Islet precursor cell (in vitro differentiated cells): ENCODE results near the gene OR5P2.
"Not testable (repeated sequence)": the region's sequence is repeated elsewhere in the genome, so short reads cannot be mapped to it uniquely, and the experiment has no call there.

Experiments used
- DNase-seq: peaks from one replicate; pipeline ENCODE4 v3.0.0-alpha.2; 2018

OR5P2 gene, protein sequence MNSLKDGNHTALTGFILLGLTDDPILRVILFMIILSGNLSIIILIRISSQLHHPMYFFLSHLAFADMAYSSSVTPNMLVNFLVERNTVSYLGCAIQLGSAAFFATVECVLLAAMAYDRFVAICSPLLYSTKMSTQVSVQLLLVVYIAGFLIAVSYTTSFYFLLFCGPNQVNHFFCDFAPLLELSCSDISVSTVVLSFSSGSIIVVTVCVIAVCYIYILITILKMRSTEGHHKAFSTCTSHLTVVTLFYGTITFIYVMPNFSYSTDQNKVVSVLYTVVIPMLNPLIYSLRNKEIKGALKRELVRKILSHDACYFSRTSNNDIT

DNA sequence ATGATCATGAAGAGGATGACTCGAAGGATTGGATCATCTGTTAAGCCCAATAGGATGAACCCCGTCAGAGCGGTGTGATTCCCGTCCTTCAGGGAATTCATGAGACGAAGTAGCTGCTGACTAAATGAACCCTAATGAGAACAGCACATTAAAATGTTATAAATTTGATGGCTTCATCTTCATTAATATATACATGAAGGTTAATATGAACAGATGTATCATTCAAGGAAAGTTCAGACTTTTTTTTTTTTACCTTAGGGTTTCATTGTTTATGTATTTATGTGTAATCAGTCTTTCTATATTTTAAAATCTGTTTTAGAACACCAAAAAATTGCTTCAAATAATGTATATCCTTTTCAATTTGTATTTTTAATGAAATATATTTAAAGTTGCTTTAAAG is at the start of gene OR5P2:
Gene OR5P2, minus strand, starts transcription at position 101 of the 400 bp plus-strand sequence. Its CDS starts 0 bp downstream, at position 101.
- DNase-seq, result no peak

DNA sequence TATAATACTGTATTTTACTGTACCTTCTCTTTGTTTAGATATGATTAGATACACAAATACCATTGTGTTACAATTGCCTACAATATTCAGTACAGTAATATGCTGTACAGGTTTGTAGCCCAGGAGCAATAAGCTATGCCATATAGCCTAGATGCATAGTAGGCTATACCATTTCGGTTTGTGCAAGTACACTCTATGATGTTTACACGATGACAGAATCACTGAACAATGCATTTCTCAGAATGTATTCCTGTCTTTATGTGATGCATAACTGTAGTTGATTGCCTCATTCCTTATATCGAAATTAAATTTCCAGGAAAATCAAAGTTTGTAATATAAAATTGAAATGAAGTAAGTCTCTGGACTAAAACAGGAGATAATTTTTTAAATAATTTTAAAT is 49.3 kb upstream of the OR5P2 start:
- no peak for DNase-seq

DNA sequence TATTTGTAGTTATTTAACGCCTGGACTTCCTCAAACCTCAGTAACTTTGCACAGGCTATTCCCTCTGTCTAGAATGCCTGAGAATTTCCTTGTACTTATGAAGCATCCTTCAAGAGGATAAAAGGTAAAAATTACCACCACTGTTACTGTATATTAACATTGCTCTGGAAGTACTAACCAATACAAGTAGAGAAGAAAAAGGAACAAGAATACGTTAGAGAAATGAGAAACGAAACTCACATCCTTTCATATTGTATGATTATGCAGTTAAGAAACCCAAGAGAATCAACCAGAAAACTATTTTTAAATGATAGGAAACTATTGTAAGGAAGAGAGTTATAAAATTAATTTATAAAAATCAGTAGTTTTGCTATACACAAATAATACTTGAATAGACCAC is 48.2 kb upstream of the OR5P2 start:
- no peak for DNase-seq

DNA sequence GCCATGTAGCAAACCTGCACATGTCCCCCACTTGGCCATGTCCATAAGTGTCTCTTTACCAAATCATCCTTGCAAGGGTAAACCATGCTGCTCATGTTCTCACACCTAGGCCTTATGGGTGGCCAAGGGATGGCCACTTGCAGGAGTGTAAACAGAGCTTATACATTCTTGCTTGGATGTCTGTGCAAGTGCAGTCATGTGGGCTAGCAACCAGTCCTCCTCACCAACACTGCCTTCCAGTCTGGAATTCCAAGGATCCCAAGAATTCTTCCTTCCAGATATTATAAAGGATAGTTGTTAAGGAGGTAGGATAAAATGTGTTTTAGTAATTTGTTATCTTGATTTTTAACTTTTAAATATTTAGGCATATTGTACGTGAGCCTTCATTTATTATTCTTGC is 47.8 kb upstream of the OR5P2 start:
- DNase-seq, result peak; percentile 81

DNA sequence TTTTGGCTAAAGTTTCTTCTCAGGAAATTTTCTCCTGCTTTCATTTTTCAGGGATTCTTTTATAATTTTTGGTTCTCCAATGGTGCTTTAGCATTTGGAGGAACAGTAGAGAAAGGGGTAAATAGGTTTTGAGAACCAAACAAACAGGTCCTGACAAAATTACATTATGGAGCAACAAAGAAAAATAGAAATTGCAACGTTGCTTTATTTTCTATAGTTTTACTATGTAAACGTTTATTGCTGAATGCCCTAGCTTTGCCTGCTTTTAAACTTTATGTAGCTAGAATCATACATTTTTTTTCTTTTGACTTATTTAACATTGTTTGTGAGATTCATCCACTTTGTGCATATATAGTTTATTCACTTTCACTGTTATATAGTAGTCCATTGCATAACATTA is 43.8 kb upstream of the OR5P2 start:
- no peak for DNase-seq

DNA sequence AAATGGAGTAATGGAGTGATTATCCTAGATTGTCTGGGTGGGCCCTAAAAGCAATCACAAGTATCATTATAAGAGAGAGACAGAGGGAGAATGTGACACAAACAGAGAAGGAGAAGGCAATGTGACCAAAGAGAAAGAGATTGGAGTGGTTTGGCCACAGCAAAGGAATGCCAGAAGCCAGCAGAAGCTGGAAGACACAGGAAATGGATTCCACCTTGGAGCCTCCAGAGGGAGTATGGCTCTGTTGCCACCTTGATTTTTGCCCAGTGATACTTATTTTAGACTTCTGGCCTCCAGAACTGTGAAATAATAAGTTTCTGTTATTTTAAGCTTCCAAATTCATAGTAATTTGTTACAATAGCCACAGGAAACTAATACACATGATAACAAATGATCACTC is 36.8 kb upstream of the OR5P2 start:
- DNase-seq, result no peak

- no peak for DNase-seq
Observed at GRCh38 chr11:7830740-7831139, 34.0 kb upstream of the OR5P2 start, which contains the start of gene OR5P3. OR5P3 (minus strand) TSS chr11:7830840.

- no peak for DNase-seq
Observed at GRCh38 chr11:7826324-7826723, 29.6 kb upstream of the OR5P2 start.

- DNase-seq, result not testable (repeated sequence)
Observed at GRCh38 chr11:7820417-7820816, 23.7 kb upstream of the OR5P2 start.

GRCh38 chr11:7814897-7815296 is 18.2 kb upstream of the OR5P2 start:
- not testable (repeated sequence) for DNase-seq

GRCh38 chr11:7810301-7810700 is 13.6 kb upstream of the OR5P2 start:
- DNase-seq, result not testable (repeated sequence)

GRCh38 chr11:7793233-7793632 is 3.5 kb downstream of the OR5P2 start:
- no peak for DNase-seq

- no peak for DNase-seq
Observed at GRCh38 chr11:7787239-7787638, 9.5 kb downstream of the OR5P2 start.

- DNase-seq, result no peak
Observed at GRCh38 chr11:7775689-7776088, 21.1 kb downstream of the OR5P2 start.

- DNase-seq, result not testable (repeated sequence)
Observed at GRCh38 chr11:7764301-7764700, 32.4 kb downstream of the OR5P2 start.

DNA sequence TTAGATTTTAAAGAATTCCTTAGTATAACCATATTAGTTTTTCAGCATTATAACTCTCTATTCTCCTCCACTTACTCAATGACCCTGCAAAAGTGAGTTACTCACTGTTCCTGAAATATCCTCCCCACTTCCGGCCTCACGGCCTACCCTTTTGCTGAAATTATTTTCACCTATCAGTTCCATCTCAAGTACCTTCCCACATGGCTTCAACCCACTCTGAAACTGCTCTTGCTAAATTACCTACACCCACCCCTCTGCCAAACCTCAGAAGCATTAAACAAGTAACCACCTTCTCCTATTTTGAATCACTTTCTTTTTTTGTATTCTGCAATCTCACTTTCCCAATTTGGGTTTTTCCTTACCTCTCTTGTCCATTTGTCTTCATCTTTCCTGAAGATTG is 37.7 kb downstream of the OR5P2 start:
- DNase-seq, result no peak

DNA sequence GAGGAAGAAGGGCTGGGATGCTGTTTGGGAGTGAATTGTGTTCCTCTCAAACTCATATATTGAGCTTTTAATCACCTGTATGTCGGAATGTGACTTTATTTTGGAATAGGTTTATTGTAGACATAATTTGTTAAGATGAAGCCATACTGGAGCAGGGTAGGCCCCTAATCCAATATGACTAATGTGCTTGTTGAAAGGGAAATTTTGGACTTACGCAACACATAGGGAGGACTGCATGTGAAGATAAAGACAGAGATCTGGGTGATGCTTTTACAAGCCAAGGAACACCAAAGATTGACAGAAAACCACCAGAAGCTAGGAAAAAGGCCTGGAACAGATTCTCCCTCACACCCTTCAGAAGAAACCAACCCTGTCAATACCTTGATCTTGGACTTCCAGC is 47.3 kb downstream of the OR5P2 start:
- DNase-seq, result no peak
